GM18951 (cell line): ENCODE results near the gene PJA2.

ENCODE experiments used
- POLR2A ChIP-seq: IDR thresholded peaks from 4 replicates; pipeline ENCODE4 v1.6.1; 2011; ENCODE audit warnings: mild to moderate bottlenecking; ENCODE audit not compliant: insufficient read length, insufficient read depth; ENCODE audit errors: extremely low read depth
- in situ Hi-C: fragments of 300-500 bp; cut with MboI; formaldehyde crosslinking; loops from one replicate; pipeline ENCODE4 v1.12.0; 2022; ENCODE audit warnings: low sequenced_read_pairs, mixed read lengths, inconsistent platforms; ENCODE audit not compliant: unreplicated experiment

PJA2 gene

GRCh38 chr5:109396965-109397364 lies 12.8 kb downstream of the PJA2 start:
- no peak for TF ChIP-seq POLR2A
- in situ Hi-C loops: no loop called here

- no peak for TF ChIP-seq POLR2A
- in situ Hi-C loops: no loop called here
Measured at GRCh38 chr5:109394806-109395205, 15.0 kb downstream of the PJA2 start.

- in situ Hi-C loops: no loop called here
- no peak for TF ChIP-seq POLR2A
Measured at GRCh38 chr5:109390188-109390587, 19.6 kb downstream of the PJA2 start.

GRCh38 chr5:109388407-109388806 lies 21.4 kb downstream of the PJA2 start:
- TF ChIP-seq POLR2A: no peak
- in situ Hi-C loops: no loop called here

DNA sequence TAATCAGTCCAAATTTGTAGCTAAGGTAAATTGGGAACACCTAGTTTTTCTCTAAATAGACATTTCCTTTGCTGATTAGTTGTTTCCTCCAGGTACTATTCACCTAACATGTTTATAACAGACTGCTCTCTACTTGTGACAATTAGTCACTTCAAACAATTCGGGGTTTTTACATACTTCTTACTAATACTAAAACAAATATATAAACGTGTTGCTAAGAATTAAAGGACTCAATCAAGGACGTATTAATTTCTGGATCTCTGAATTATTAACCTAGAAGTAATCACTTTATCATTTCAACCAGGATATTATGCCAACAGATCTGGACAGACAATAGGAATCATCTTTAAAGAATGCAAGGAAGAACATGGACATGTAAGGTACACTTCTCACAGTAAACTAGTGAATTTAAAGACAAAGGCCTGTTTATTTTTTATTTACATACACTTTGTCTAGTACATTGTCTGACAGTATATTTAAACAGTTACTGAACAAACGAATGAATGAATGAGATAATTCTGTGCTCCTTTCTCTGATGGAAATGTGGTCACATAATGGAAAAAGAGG lies 22.3 kb downstream of the PJA2 start:
- no peak for TF ChIP-seq POLR2A
- in situ Hi-C loops: no loop called here

DNA sequence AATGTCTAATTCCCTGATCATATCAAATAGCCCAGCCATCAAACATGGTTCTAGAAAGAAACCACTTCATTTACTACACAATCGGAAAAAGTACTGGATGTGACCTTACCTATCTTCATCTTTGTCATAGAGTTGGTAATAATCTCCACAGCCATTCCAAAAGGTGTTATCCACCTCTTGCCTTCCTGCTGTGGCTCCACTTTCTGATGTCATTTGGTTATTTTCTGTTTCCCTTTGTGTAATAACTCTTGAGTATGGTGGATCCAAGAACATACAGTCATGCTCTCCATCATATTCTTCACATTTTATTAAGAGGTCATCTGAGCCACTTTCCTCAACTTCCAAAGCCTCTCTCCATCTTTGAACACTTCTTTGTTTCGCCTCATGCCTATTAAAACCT lies 31.7 kb downstream of the PJA2 start:
- no peak for TF ChIP-seq POLR2A
- in situ Hi-C loops: no loop called here

DNA sequence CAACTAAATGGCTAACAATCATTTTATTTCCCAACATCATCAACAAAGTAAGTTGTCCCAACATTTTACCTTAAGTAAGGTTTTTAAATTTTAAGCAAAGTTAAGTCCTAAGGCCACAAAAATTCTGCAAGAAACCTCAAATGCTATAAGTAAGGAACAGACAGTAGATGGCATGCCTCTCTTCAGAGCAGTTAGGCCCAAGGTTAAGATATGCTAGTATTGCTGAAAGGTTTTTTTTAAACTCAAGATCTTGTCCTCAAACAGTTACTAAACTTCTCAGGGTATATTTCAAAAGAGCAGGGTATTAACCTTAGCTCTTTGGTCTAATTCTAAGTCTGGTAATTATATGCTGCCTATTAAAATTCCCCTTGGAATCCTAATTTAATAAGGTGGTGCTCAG lies 35.1 kb downstream of the PJA2 start:
- TF ChIP-seq POLR2A: no peak
- in situ Hi-C loops: no loop called here

DNA sequence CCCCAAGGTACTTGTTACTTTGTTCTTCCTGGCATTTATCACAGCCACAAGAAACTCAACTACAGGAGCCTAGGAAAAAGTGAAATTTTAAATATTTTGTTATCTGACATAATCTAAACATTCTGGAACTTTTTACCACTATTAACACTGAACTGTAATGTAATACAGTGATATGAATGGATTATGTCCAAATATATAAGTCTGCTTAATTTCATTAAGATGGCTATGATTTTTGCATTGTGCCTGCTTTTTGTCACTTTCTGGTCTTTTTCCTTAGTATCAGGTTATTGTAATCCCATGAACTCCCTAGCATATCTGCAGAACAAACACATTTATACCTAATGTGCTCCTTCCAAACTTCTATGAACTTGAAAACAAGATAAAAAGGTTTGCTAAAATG lies 35.8 kb downstream of the PJA2 start:
- no peak for TF ChIP-seq POLR2A
- in situ Hi-C loops: no loop called here

DNA sequence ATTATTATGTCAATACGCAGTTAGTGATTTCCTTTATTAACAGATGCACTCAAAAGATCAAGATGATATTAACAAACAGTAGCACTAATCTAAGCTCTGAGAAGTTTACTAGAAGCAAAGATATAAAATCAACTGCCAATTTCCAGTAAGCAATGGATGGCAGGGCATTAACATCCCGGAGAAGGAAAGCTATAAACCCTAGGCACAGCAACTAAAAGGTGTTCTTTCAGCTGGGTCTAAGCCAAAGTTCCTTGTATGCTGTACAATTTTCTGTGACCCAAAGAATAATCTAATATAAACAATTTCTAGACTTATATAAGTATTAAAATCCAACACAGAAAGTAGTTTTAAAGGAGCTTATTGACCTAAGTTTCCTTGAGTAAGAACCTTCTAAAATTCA lies 39.4 kb downstream of the PJA2 start:
- in situ Hi-C loops: no loop called here
- no peak for TF ChIP-seq POLR2A

GRCh38 chr5:109365653-109366052 lies 44.1 kb downstream of the PJA2 start:
- in situ Hi-C loops: no loop called here
- TF ChIP-seq POLR2A: no peak

DNA sequence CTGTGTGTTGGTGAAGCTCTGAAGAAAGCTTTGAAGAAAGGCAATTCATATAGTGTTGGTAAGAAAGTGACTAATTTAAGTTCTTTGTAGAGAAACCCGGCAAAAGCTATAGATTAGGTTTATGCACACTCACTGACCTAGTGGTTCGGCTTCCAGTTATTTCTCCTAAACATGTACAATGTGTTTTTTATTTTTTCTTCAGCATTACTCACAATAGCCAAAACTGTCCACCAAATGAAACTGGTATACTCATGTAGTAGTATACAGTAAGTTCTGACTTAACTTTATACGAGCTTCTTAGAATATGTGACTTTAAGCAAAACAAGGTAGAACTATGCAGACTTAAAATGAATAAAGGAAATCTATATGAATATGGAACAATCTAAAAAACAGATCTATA lies 44.8 kb downstream of the PJA2 start:
- no peak for TF ChIP-seq POLR2A
- in situ Hi-C loops: no loop called here

DNA sequence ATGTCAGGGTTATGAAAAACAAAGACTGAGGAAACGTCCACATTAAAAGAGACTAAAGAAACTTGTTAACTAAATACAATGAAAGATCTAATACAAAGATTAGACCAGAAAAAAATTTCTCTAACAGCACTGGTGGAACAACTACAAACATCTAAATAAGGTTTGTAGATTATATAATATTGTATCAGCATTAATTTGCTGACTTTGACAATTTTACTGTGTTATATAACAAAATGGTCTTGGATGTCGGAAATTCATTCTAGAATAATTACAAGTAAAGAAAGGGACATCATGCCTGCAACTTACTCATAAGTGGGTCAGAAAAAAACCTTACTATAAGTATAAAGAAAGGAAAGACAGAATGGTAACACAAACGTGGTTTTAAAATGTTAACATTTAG lies 50.1 kb downstream of the PJA2 start:
- no peak for TF ChIP-seq POLR2A
- in situ Hi-C loops: no loop called here

DNA sequence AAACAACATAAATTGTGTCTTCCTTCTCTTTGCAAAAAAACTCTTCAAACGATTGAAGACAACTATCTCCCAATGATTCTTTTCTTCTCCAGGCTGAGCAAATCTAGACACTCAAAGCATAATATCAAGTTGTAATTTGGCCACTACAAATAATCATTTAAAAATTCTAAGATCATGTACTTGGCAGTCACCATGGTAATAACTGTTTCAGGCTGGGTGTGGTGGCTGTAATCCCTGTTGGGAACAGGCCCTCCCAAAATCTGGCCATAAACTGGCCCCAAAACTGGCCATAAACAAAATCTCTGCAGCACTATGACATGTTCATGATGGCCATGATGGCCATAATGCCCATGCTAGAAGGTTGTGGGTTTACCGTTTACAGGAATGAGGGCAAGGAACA lies 52.0 kb downstream of the PJA2 start:
- in situ Hi-C loops: no loop called here
- TF ChIP-seq POLR2A: no peak

DNA sequence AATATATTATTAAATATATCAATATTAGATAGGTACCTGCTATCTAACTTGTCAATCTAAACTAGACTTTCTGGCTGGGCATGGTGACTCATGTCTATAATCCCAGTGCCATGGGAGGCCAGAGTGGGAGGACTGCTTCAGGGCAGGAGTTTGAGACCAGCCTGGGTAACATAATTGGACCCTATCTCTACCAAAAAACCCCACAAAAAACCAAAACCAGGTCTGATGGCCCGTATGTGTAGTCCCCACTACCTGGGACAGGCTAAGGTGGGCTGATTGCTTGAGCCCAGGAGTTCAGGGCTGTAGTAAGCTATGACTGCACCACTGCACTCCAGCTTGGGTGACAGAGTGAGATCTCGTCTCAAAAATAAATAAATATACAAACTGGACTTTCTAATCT lies 55.0 kb downstream of the PJA2 start:
- in situ Hi-C loops: no loop called here
- no peak for TF ChIP-seq POLR2A

DNA sequence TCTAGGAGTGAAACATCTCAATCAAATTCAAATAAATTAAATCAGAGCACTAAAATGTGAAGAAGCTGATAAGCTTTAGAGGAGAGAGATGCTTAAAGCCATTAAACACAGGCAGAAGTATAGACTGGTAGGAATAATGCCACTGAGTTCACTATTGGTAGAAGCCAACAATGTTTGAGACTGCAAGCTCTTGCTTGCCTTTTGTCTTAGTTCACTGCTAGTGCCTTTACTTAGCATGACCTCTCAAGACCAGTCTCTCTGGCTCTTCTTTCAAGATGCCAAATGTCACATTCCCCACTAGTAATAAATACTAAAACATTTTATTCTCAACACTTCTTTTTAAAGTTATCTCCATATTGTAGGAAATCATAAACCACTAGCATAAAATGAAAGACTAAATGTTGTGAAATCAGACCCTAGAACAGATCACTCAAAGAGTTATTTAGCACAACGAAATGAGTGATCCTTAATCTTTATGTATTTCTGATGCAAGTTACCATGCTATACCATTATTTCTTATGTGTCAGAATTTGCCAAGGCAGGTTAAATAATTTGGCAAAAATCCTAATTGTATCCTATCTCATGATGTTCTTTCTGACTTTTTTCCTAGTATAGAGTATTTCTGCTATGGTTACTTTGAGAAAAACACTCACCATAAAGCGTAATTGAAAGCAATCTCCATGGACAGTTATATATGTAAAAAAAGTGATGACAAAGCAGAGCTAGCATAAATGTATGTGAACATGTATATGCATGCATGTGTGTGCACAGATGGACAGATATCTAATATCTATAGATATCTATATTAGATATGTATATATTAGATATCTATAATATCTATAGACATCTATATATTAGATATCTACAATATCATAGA lies 57.5 kb downstream of the PJA2 start:
- in situ Hi-C loops: no loop called here
- no peak for TF ChIP-seq POLR2A
